H1 (cell line): ENCODE results near the gene KCND3.

ENCODE experiments used
- ASH2L ChIP-seq: fragments of 200-600, 300-600 bp; sonication (generic); IDR thresholded peaks from one replicate; pipeline ENCODE4 v1.7.1; 2017; ENCODE audit warnings: low read length
- CTCF ChIP-seq, 3 experiments: IDR thresholded peaks; 1 replicate in 2 of 3; 2 replicates in 1 of 3; pipeline versions ENCODE4 v1.5.1 to v1.6.1; 2011; ENCODE audit warnings: low read length in 3 of 3, mild to moderate bottlenecking in 3 of 3, inconsistent platforms in 2 of 3, low read depth in 1 of 3, moderate library complexity in 1 of 3; ENCODE audit not compliant: insufficient read depth in 1 of 3; ENCODE audit errors: control extremely low read depth in 1 of 3
- EGR1 ChIP-seq: IDR thresholded peaks from 2 replicates; pipeline ENCODE4 v1.6.1; 2011; ENCODE audit warnings: low read depth, low read length, borderline replicate concordance
- EP300 ChIP-seq, 2 experiments: IDR thresholded peaks; 1 replicate in 1 of 2; 2 replicates in 1 of 2; pipeline ENCODE4 v1.6.1; 2011 to 2012; ENCODE audit warnings: low read depth in 2 of 2, low read length in 2 of 2, mild to moderate bottlenecking in 2 of 2, borderline replicate concordance in 1 of 2, inconsistent platforms in 1 of 2, moderate library complexity in 1 of 2
- EZH2 ChIP-seq: fragments of 200-600 bp; sonication (generic); IDR thresholded peaks from 2 replicates; pipeline ENCODE4 v1.7.1; 2012; ENCODE audit warnings: low read depth, mild to moderate bottlenecking, moderate library complexity, low read length, inconsistent platforms; ENCODE audit not compliant: severe bottlenecking
- HDAC2 ChIP-seq, 2 experiments: fragments of 300-600 bp in 1 of 2; sonication (generic) in 1 of 2; IDR thresholded peaks; 2 replicates each; pipeline ENCODE4 v1.6.1; 2011 to 2012; ENCODE audit warnings: low read depth in 2 of 2, low read length in 2 of 2, mild to moderate bottlenecking in 2 of 2, moderate library complexity in 2 of 2, borderline replicate concordance in 1 of 2, inconsistent platforms in 1 of 2
- KDM1A ChIP-seq: fragments of 200-600, 300-600 bp; sonication (generic); IDR thresholded peaks from 2 replicates; pipeline ENCODE4 v1.7.1; 2016; ENCODE audit warnings: mild to moderate bottlenecking, low read length, borderline replicate concordance
- POLR2A ChIP-seq, 2 experiments: IDR thresholded peaks; 1 replicate in 1 of 2; 2 replicates in 1 of 2; pipeline ENCODE4 v1.6.1; 2011; ENCODE audit warnings: low read depth in 2 of 2, low read length in 2 of 2, mild to moderate bottlenecking in 2 of 2; ENCODE audit errors: control extremely low read depth in 1 of 2
- POLR2AphosphoS5 ChIP-seq: IDR thresholded peaks from 2 replicates; pipeline ENCODE4 v1.6.1; 2011; ENCODE audit warnings: low read depth, low read length
- RBBP5 ChIP-seq: IDR thresholded peaks from 2 replicates; pipeline ENCODE4 v1.7.1; 2012; ENCODE audit warnings: low read depth, mild to moderate bottlenecking, inconsistent platforms, low read length, moderate library complexity, borderline replicate concordance
- SP2 ChIP-seq: IDR thresholded peaks from 2 replicates; pipeline ENCODE4 v1.6.1; 2012; ENCODE audit warnings: mild to moderate bottlenecking, low read length, inconsistent platforms
- TAF7 ChIP-seq: optimal IDR thresholded peaks from 2 replicates; pipeline ENCODE3; 2011; ENCODE audit warnings: low read depth, mild to moderate bottlenecking, inconsistent platforms, low read length, moderate library complexity, borderline replicate concordance
- USF2 ChIP-seq: IDR thresholded peaks from 2 replicates; pipeline ENCODE4 v1.6.1; 2011; ENCODE audit warnings: low read length, improper control_type of control experiment
- ZNF274 ChIP-seq: IDR thresholded peaks from 2 replicates; pipeline ENCODE4 v1.7.0; 2012; ENCODE audit warnings: low read length, borderline replicate concordance; ENCODE audit errors: extremely low read depth

GRCh38 chr1:112006416-112007025 lies 17.1 kb upstream of the KCND3 start:
- no peak for TF ChIP-seq CTCF (IDR thresholded peaks at IDR 0.05; ENCODE audit: control extremely low read depth in 1 of 3, insufficient read depth in 1 of 3, low read depth in 1 of 3, low read length in 3 of 3)
- no peak for TF ChIP-seq TAF7
- TF ChIP-seq ZNF274: no peak
- no peak for TF ChIP-seq KDM1A
- no peak for TF ChIP-seq USF2
- no peak for TF ChIP-seq POLR2AphosphoS5
- TF ChIP-seq RBBP5: no peak
- TF ChIP-seq EZH2: no peak
- TF ChIP-seq HDAC2 (IDR thresholded peaks at IDR 0.05; ENCODE audit: borderline replicate concordance in 1 of 2, low read depth in 2 of 2, low read length in 2 of 2): no peak
- no peak for TF ChIP-seq ASH2L
- no peak for TF ChIP-seq SP2
- no peak for TF ChIP-seq EGR1
- TF ChIP-seq EP300 (IDR thresholded peaks at IDR 0.05; ENCODE audit: borderline replicate concordance in 1 of 2, low read depth in 2 of 2, low read length in 2 of 2): no peak
- TF ChIP-seq POLR2A (IDR thresholded peaks at IDR 0.05; ENCODE audit: control extremely low read depth in 1 of 2, low read depth in 2 of 2, low read length in 2 of 2): no peak
